Osteoblast (primary cell): ENCODE data around the gene TMEM45A. TPM values are rescaled to one million over a fixed set of nuclear protein-coding genes. Genes with fewer than 3 reads are reported as not detected.

Source experiments
- DNase-seq: peaks from one replicate; pipeline ENCODE4 v3.0.0; 2011; ENCODE audit warnings: low spot score, mixed read lengths; ENCODE audit not compliant: insufficient read length; ENCODE audit errors: missing footprints
- H2AFZ ChIP-seq: 2 replicates; pipeline ENCODE4 v1.6.0; 2011; ENCODE audit warnings: mild to moderate bottlenecking, low read length
- H3K27ac ChIP-seq: 2 replicates; pipeline ENCODE4 v1.5.1; 2011; ENCODE audit warnings: mild to moderate bottlenecking, low read depth, low read length, moderate library complexity
- H3K27me3 ChIP-seq: 2 replicates; pipeline ENCODE4 v1.6.0; 2012; ENCODE audit warnings: mild to moderate bottlenecking, control low read depth, inconsistent platforms, low read length, moderate library complexity; ENCODE audit not compliant: insufficient read depth
- H3K36me3 ChIP-seq: 2 replicates; pipeline ENCODE4 v1.5.1; 2011; ENCODE audit warnings: mild to moderate bottlenecking, low read length, control low read depth, moderate library complexity; ENCODE audit not compliant: insufficient read depth
- H3K4me1 ChIP-seq: 2 replicates; pipeline ENCODE4 v1.5.1; 2011; ENCODE audit warnings: mild to moderate bottlenecking, low read length, control low read depth, moderate library complexity; ENCODE audit not compliant: insufficient read depth
- H3K4me2 ChIP-seq: 2 replicates; pipeline ENCODE4 v1.6.0; 2011; ENCODE audit warnings: mild to moderate bottlenecking, low read length; ENCODE audit not compliant: insufficient read depth
- H3K4me3 ChIP-seq: fragments of 200-600 bp; sonication (generic); 3 replicates; pipeline ENCODE4 v1.5.1; 2012; ENCODE audit warnings: mild to moderate bottlenecking, low read length, inconsistent platforms; ENCODE audit not compliant: insufficient read depth
- H3K79me2 ChIP-seq: 2 replicates; pipeline ENCODE4 v1.6.0; 2012; ENCODE audit warnings: mild to moderate bottlenecking, low read length, control low read depth, inconsistent platforms; ENCODE audit not compliant: insufficient read depth
- H3K9me3 ChIP-seq: 2 replicates; pipeline ENCODE4 v1.5.1; 2011; ENCODE audit warnings: low read depth, low read length, control low read depth
- H4K20me1 ChIP-seq: 2 replicates; pipeline ENCODE4 v1.6.0; 2012; ENCODE audit warnings: mild to moderate bottlenecking, low read length, control low read depth; ENCODE audit not compliant: insufficient read depth
- total RNA-seq: library from RNA; depleted of rRNA; stranded (reverse); fragments of >200 nt; gene quantifications from 2 replicates; pipeline ENCODE4 v1.2.3, GENCODE V29; 2012
- TF ChIP-seq, protein P1 (sequence below): IDR thresholded peaks from 2 replicates; pipeline ENCODE4 v1.5.1; 2011; ENCODE audit warnings: mild to moderate bottlenecking, low read depth, low read length, moderate library complexity; ENCODE audit errors: extremely low read depth

TMEM45A gene
- total RNA-seq, 1 donor, result 35.5 TPM

DNA sequence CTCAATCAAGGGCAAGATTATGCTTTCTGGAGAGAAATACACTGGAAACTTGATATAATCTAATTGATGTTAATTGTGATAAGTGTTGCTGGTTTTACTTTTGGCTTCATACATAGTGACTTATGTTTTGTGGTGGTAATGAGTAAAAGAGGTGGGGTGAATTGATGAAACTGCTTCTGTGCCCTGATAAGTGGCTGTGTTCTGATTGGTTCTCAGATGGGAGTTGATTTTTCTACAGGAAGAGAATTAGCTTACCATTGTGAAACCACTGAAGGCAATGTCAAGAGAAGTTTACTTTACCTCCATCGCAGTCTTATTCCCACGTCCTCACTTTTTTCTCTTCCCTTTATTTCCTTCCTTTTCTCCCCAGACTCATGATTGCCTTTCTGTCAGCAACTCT, 23.8 kb downstream of the TMEM45A start:
- Histone ChIP-seq H4K20me1 (no peaks in the 10 kb centered on the region), H3K36me3 (no peaks in the 10 kb centered on the region), H3K27ac (no peak overlapping the region), H2AFZ (no peak overlapping the region), H3K27me3 (no peaks in the 10 kb centered on the region), H3K79me2 (no peaks in the 10 kb centered on the region), H3K4me2 (no peak overlapping the region), H3K4me1 (peaks cover 15% of the 10 kb centered on the region), H3K9me3 (no peaks in the 10 kb centered on the region), H3K4me3 (no peak overlapping the region)
- TF ChIP-seq, protein P1, sequence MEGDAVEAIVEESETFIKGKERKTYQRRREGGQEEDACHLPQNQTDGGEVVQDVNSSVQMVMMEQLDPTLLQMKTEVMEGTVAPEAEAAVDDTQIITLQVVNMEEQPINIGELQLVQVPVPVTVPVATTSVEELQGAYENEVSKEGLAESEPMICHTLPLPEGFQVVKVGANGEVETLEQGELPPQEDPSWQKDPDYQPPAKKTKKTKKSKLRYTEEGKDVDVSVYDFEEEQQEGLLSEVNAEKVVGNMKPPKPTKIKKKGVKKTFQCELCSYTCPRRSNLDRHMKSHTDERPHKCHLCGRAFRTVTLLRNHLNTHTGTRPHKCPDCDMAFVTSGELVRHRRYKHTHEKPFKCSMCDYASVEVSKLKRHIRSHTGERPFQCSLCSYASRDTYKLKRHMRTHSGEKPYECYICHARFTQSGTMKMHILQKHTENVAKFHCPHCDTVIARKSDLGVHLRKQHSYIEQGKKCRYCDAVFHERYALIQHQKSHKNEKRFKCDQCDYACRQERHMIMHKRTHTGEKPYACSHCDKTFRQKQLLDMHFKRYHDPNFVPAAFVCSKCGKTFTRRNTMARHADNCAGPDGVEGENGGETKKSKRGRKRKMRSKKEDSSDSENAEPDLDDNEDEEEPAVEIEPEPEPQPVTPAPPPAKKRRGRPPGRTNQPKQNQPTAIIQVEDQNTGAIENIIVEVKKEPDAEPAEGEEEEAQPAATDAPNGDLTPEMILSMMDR, result no peak
- peak; percentile 75 for DNase-seq

DNA sequence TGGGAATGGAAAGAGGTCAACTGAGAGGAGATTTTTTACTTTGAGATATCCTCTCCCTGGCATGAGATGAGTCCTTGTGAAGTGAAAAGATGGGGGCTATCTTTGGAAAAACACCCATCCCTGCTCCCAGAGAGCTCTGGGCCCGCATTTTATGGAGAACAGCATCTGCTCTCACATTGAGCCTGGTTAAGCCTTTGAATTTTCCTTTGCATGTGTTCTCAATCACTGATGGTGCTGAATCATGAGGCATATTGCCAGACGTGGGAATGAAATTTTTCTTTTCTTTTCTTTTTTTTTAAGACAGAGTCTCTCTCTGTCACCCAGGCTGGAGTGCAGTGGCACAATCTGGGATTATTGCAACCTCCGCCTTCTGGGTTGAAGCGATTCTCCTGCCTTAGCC, 24.4 kb downstream of the TMEM45A start:
- Histone ChIP-seq H3K9me3 (no peaks in the 10 kb centered on the region), H3K4me3 (no peak overlapping the region), H3K36me3 (no peaks in the 10 kb centered on the region), H4K20me1 (no peaks in the 10 kb centered on the region), H3K4me2 (no peak overlapping the region), H3K27me3 (no peaks in the 10 kb centered on the region), H2AFZ (no peak overlapping the region), H3K27ac (no peak overlapping the region), H3K4me1 (peaks cover 15% of the 10 kb centered on the region), H3K79me2 (no peaks in the 10 kb centered on the region)
- peak; percentile 89 for DNase-seq
- TF ChIP-seq, protein P1, result no peak

DNA sequence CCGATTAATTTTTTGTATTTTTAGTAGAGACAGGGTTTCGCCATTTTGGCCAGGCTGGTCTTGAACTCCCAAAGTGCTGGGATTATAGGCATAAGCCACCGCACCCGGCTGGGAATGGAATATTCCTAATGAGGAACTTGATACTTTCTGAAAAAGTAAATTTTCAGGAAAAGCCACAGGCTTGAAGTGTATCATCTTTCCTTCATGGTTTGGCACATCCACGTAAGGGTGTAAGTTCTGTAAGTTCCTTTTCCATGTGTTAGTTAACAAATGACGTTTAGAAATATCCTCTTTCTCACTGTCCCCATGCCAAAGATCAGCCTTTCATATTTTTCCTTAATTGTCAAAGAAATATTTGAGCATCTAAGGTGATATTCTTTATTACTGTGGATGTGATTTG, 24.9 kb downstream of the TMEM45A start:
- TF ChIP-seq, protein P1, result no peak
- no peak overlapping the region for H3K4me3 ChIP-seq
- no peak overlapping the region for H3K27ac ChIP-seq
- no peaks in the 10 kb centered on the region for H3K79me2 ChIP-seq
- no peaks in the 10 kb centered on the region for H3K27me3 ChIP-seq
- no peaks in the 10 kb centered on the region for H3K9me3 ChIP-seq
- H3K4me1 ChIP-seq, result peaks cover 15% of the 10 kb centered on the region
- no peak for DNase-seq
- H3K4me2 ChIP-seq, result no peak overlapping the region
- H3K36me3 ChIP-seq, result no peaks in the 10 kb centered on the region
- no peak overlapping the region for H2AFZ ChIP-seq
- H4K20me1 ChIP-seq, result no peaks in the 10 kb centered on the region

DNA sequence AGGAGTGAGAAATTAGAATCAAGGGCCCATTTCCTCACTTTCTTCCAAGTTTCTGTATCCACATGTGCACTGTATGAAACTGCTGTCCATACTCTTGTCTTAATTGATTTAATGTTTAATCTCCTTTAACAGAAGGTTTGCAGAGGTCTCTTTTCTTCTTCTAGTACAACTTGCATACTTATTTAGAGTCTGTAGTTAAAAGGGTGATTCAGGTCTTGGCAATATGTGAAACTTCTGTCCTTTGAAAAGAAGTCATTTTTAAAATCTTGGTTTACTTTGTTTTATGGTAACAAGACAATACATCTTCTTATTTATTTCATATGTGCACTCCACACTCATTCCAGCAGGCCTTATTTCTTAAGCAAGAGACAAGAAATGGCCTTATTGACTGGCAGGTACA, 25.8 kb downstream of the TMEM45A start:
- Histone ChIP-seq H3K9me3 (no peaks in the 10 kb centered on the region), H3K36me3 (no peaks in the 10 kb centered on the region), H3K79me2 (no peaks in the 10 kb centered on the region), H3K4me3 (no peak overlapping the region), H4K20me1 (no peaks in the 10 kb centered on the region), H3K27me3 (no peaks in the 10 kb centered on the region), H3K4me2 (no peak overlapping the region), H2AFZ (no peak overlapping the region), H3K4me1 (peaks cover 15% of the 10 kb centered on the region), H3K27ac (no peak overlapping the region)
- TF ChIP-seq, protein P1, result no peak
- no peak for DNase-seq
